ENCODE data around the gene PRMT7.

The PRMT7 gene

GRCh38 chr16:68313116-68313515 lies 2.3 kb downstream of the PRMT7 start:
- TF ChIP-seq ZFX (IDR thresholded peaks at IDR 0.05) (no peak), CTCF (conservative IDR thresholded peaks at IDR 0.05) (no peak)
- H3K27ac ChIP-seq, result no peak overlapping the region

GRCh38 chr16:68319185-68319908 lies 8.5 kb downstream of the PRMT7 start:
- TF ChIP-seq CTCF (conservative IDR thresholded peaks at IDR 0.05) (no peak), ZFX (IDR thresholded peaks at IDR 0.05) (no peak)
- no peak overlapping the region for H3K27ac ChIP-seq

- H3K27ac ChIP-seq, result no peak overlapping the region
- TF ChIP-seq ZFX (IDR thresholded peaks at IDR 0.05), result no peak
- no peak for TF ChIP-seq CTCF (conservative IDR thresholded peaks at IDR 0.05)
Measured at GRCh38 chr16:68324336-68324735, 13.5 kb downstream of the PRMT7 start.

GRCh38 chr16:68324780-68325357 lies 14.1 kb downstream of the PRMT7 start:
- TF ChIP-seq ZFX (IDR thresholded peaks at IDR 0.05) (no peak), CTCF (conservative IDR thresholded peaks at IDR 0.05) (no peak)
- no peak overlapping the region for H3K27ac ChIP-seq

GRCh38 chr16:68328151-68328859 lies 17.5 kb downstream of the PRMT7 start:
- peak; percentile 89 for TF ChIP-seq CTCF (conservative IDR thresholded peaks at IDR 0.05)
- no peak for TF ChIP-seq ZFX (IDR thresholded peaks at IDR 0.05)
- no peak overlapping the region for H3K27ac ChIP-seq

GRCh38 chr16:68328860-68329390 lies 18.1 kb downstream of the PRMT7 start:
- H3K27ac ChIP-seq, result no peak overlapping the region
- TF ChIP-seq CTCF (conservative IDR thresholded peaks at IDR 0.05), result peak; percentile 69
- no peak for TF ChIP-seq ZFX (IDR thresholded peaks at IDR 0.05)
